Ishikawa (cell line): ENCODE measurements around the gene ASB10.

Experiments used
- CREB1 ChIP-seq: IDR thresholded peaks from 2 replicates; pipeline ENCODE4 v1.6.1; 2012; ENCODE audit warnings: low read depth
- EP300 ChIP-seq: IDR thresholded peaks from 2 replicates; pipeline ENCODE4 v1.6.1; 2012; ENCODE audit warnings: borderline replicate concordance
- FOXM1 ChIP-seq: IDR thresholded peaks from 2 replicates; pipeline ENCODE4 v1.6.1; 2012; ENCODE audit warnings: low read depth, borderline replicate concordance
- NFIC ChIP-seq: IDR thresholded peaks from 2 replicates; pipeline ENCODE4 v1.6.1; 2012
- RAD21 ChIP-seq: IDR thresholded peaks from 2 replicates; pipeline ENCODE4 v1.6.1; 2012; ENCODE audit warnings: low read depth
- TAF1 ChIP-seq: IDR thresholded peaks from 2 replicates; pipeline ENCODE4 v1.6.1; 2012; ENCODE audit warnings: low read depth, mild to moderate bottlenecking
- YY1 ChIP-seq: IDR thresholded peaks from 2 replicates; pipeline ENCODE4 v1.6.1; 2012; ENCODE audit warnings: low read depth
- TF ChIP-seq, protein P1 (sequence below): IDR thresholded peaks from 2 replicates; pipeline ENCODE4 v1.6.1; 2012; ENCODE audit warnings: low read depth, mild to moderate bottlenecking

- TF ChIP-seq YY1 (no peak), NFIC (no peak), EP300 (no peak), CREB1 (no peak), RAD21 (no peak), TAF1 (no peak), FOXM1 (no peak)
- TF ChIP-seq, protein P1, sequence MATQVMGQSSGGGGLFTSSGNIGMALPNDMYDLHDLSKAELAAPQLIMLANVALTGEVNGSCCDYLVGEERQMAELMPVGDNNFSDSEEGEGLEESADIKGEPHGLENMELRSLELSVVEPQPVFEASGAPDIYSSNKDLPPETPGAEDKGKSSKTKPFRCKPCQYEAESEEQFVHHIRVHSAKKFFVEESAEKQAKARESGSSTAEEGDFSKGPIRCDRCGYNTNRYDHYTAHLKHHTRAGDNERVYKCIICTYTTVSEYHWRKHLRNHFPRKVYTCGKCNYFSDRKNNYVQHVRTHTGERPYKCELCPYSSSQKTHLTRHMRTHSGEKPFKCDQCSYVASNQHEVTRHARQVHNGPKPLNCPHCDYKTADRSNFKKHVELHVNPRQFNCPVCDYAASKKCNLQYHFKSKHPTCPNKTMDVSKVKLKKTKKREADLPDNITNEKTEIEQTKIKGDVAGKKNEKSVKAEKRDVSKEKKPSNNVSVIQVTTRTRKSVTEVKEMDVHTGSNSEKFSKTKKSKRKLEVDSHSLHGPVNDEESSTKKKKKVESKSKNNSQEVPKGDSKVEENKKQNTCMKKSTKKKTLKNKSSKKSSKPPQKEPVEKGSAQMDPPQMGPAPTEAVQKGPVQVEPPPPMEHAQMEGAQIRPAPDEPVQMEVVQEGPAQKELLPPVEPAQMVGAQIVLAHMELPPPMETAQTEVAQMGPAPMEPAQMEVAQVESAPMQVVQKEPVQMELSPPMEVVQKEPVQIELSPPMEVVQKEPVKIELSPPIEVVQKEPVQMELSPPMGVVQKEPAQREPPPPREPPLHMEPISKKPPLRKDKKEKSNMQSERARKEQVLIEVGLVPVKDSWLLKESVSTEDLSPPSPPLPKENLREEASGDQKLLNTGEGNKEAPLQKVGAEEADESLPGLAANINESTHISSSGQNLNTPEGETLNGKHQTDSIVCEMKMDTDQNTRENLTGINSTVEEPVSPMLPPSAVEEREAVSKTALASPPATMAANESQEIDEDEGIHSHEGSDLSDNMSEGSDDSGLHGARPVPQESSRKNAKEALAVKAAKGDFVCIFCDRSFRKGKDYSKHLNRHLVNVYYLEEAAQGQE, result no peak
Observed at GRCh38 chr7:151176401-151176800, 10.6 kb downstream of the ASB10 start.
